OCI-LY7 (cell line): ENCODE data around the gene FASTKD2.

Experiments
- CTCF ChIP-seq: fragments of 200-600 bp; sonication (generic); conservative IDR thresholded peaks from 2 replicates; pipeline ENCODE4 v1.5.1; 2014; ENCODE audit warnings: mild to moderate bottlenecking, antibody characterized with exemption, low read length, moderate library complexity, mixed read lengths
- EZH2phosphoT487 ChIP-seq: fragments of 200-600 bp; sonication (generic); IDR thresholded peaks from 2 replicates; pipeline ENCODE4 v1.6.1; 2018; ENCODE audit warnings: low read depth, borderline replicate concordance, mild to moderate bottlenecking, mixed run types, antibody characterized with exemption, low read length, moderate library complexity, mixed read lengths

GRCh38 chr2:206783718-206784117 lies 18.3 kb downstream of the FASTKD2 start:
- TF ChIP-seq CTCF = peak; percentile 61
- TF ChIP-seq EZH2phosphoT487 = no peak
